ENCODE measurements around the gene MAK.

DNA sequence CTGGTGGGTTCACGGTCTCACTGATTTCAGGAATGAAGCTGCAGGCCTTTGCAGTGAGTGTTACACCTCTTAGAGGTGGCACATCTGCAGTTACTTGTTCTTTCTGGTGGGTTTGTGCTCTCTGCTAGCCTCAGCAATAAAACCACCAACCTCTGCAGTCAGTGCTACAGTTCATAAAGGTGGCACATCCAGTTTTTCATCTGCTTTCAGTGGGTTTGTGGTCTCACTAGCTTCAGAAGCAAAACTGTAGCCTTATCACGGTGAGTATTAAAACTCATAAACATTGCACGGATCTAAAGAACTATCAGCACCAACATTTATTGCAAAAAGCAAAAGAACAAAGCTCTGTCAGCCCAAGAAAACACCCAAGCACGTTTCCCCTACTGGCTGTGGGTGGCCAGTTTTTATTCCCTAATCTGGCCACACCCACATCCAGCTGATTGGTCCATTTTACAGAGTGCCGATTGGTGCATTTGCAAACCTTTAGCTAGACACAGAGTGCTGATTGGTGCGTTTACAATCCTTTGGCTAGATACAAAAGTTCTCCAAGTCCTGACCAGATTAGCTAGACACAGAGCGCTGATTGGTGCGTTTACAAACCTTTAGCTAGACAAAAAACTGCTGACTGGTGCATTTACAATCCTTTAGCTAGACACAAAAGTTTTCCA, 118.9 kb downstream of the MAK start:
- TF ChIP-seq EZH2 (IDR thresholded peaks at IDR 0.05; ENCODE audit: borderline replicate concordance, low read length), result no peak
- TF ChIP-seq, protein P1, sequence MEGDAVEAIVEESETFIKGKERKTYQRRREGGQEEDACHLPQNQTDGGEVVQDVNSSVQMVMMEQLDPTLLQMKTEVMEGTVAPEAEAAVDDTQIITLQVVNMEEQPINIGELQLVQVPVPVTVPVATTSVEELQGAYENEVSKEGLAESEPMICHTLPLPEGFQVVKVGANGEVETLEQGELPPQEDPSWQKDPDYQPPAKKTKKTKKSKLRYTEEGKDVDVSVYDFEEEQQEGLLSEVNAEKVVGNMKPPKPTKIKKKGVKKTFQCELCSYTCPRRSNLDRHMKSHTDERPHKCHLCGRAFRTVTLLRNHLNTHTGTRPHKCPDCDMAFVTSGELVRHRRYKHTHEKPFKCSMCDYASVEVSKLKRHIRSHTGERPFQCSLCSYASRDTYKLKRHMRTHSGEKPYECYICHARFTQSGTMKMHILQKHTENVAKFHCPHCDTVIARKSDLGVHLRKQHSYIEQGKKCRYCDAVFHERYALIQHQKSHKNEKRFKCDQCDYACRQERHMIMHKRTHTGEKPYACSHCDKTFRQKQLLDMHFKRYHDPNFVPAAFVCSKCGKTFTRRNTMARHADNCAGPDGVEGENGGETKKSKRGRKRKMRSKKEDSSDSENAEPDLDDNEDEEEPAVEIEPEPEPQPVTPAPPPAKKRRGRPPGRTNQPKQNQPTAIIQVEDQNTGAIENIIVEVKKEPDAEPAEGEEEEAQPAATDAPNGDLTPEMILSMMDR (conservative IDR thresholded peaks at IDR 0.05 in 1 of 2, IDR thresholded peaks at IDR 0.05 in 1 of 2; ENCODE audit: extremely low read depth in 1 of 2, insufficient read depth in 1 of 2, low read depth in 1 of 2, low read length in 2 of 2), result no peak

All from mammary epithelial cell (primary cell).